GM12878 (cell line): ENCODE results near the gene MATN1. TPM values are rescaled to one million over a fixed set of nuclear protein-coding genes. Genes with fewer than 3 reads are reported as not detected.

Source experiments
- ATAC-seq: fragments of 200-7000 bp; cut with Tn5 transposase; 3 replicates; pipeline ENCODE4 v1.9.1; 2020; ENCODE audit warnings: mild to moderate bottlenecking, moderate library complexity
- BruUV-seq: library from RNA; stranded (reverse); fragments of 400-500 nt; replicated peaks from 2 replicates; lab custom pipeline; 2021; lab: Mats Ljungman, UMichigan
- CTCF ChIA-PET: fragments of 300-600 bp; sonication (Branson Sonifier 250); formaldehyde crosslinking; extraction: SDS; loops from one replicate; lab custom pipeline; 2021; ENCODE audit warnings: inconsistent platforms; lab: Yijun Ruan, JAX
- POLR2A ChIA-PET: fragments of 350-600 bp; formaldehyde crosslinking; extraction: SDS; loops from one replicate; lab custom pipeline; 2021; ENCODE audit warnings: inconsistent platforms; lab: Charles Lee
- RAD21 ChIA-PET: fragments of 300-600 bp; sonication (Branson Sonifier 250); formaldehyde crosslinking; loops from one replicate; lab custom pipeline; 2023; ENCODE audit warnings: antibody characterized with exemption; ENCODE audit not compliant: unreplicated experiment; lab: Charles Lee
- SMC1A ChIA-PET: fragments of 300-600 bp; sonication (Branson Sonifier 250); formaldehyde crosslinking; loops from one replicate; lab custom pipeline; 2023; ENCODE audit not compliant: unreplicated experiment, uncharacterized antibody; lab: Charles Lee
- DNase-seq: peaks from one replicate; pipeline ENCODE4 v3.0.0-alpha.2; 2011; ENCODE audit warnings: low read depth, low spot score
- FAIRE-seq: peaks from 3 replicates; lab custom pipeline; 2011; peaks lifted over from hg19 to GRCh38; lab: Jason Lieb, UNC
- H2AFZ ChIP-seq: 2 replicates; pipeline ENCODE4 v1.6.0; 2011; ENCODE audit warnings: low read depth, low read length, control low read depth; ENCODE audit not compliant: control insufficient read depth
- H3K27ac ChIP-seq: 2 replicates; pipeline ENCODE4 v1.5.1; 2011; ENCODE audit warnings: control low read depth; ENCODE audit not compliant: control insufficient read depth, insufficient read depth
- H3K27me3 ChIP-seq, 2 experiments: replicated peaks in 1 of 2; 2 replicates each; pipeline versions ENCODE4 v1.6.0 to v1.6.1; 2011; ENCODE audit warnings: low read length in 1 of 2; ENCODE audit not compliant: control insufficient read depth in 2 of 2, insufficient read depth in 2 of 2
- H3K36me3 ChIP-seq, 2 experiments: 2 replicates each; pipeline ENCODE4 v1.5.1; 2011; ENCODE audit warnings: low read length in 1 of 2; ENCODE audit not compliant: control insufficient read depth in 2 of 2, insufficient read depth in 2 of 2
- H3K4me1 ChIP-seq: 2 replicates; pipeline ENCODE4 v1.6.1; 2011; ENCODE audit warnings: mild to moderate bottlenecking, low read length, moderate library complexity, mixed read lengths; ENCODE audit not compliant: control insufficient read depth, insufficient read depth
- H3K4me2 ChIP-seq: 2 replicates; pipeline ENCODE4 v1.6.0; 2011; ENCODE audit warnings: control low read depth; ENCODE audit not compliant: control insufficient read depth, insufficient read depth
- H3K4me3 ChIP-seq: fragments of 200-600 bp; sonication (generic); 2 replicates; pipeline ENCODE4 v1.5.1; 2016
- H3K79me2 ChIP-seq: 2 replicates; pipeline ENCODE4 v1.6.0; 2011; ENCODE audit warnings: low read length; ENCODE audit not compliant: control insufficient read depth, insufficient read depth
- H3K9ac ChIP-seq: 2 replicates; pipeline ENCODE4 v1.8.0; 2011; ENCODE audit warnings: low read length, control low read depth, mixed read lengths; ENCODE audit not compliant: control insufficient read depth, insufficient read depth
- H3K9me3 ChIP-seq: replicated peaks from 3 replicates; pipeline ENCODE4 v1.5.1; 2011; ENCODE audit warnings: mild to moderate bottlenecking, low read length; ENCODE audit not compliant: control insufficient read depth, insufficient read depth
- H4K20me1 ChIP-seq: 2 replicates; pipeline ENCODE4 v1.6.0; 2011; ENCODE audit not compliant: control insufficient read depth, insufficient read depth
- CBX5 ChIP-seq: sonication (generic); IDR thresholded peaks from 2 replicates; pipeline ENCODE4 v1.6.1; 2016; ENCODE audit warnings: low read depth, moderate library complexity, mild to moderate bottlenecking, inconsistent platforms
- CEBPB ChIP-seq, 2 experiments: fragments of 150-350 bp in 1 of 2; IDR thresholded peaks; 2 replicates each; pipeline ENCODE4 v1.6.1; 2012 to 2014; ENCODE audit warnings: low read depth in 2 of 2, low read length in 2 of 2, borderline replicate concordance in 1 of 2, inconsistent platforms in 1 of 2
- CHD1 ChIP-seq: IDR thresholded peaks from 2 replicates; pipeline ENCODE4 v1.6.1; 2012; ENCODE audit warnings: low read depth, low read length, improper control_type of control experiment
- E4F1 ChIP-seq: fragments of 450-650 bp; IDR thresholded peaks from 2 replicates; pipeline ENCODE4 v1.6.1; 2018; ENCODE audit warnings: borderline replicate concordance, mild to moderate bottlenecking; ENCODE audit not compliant: partially characterized antibody
- GABPA ChIP-seq: IDR thresholded peaks from 2 replicates; pipeline ENCODE4 v1.6.1; 2014; ENCODE audit warnings: antibody characterized with exemption, low read depth, mild to moderate bottlenecking, inconsistent platforms
- IRF4 ChIP-seq: IDR thresholded peaks from 2 replicates; pipeline ENCODE4 v1.6.1; 2011; ENCODE audit warnings: low read depth, low read length
- IRF5 ChIP-seq: fragments of 450-650 bp; IDR thresholded peaks from 2 replicates; pipeline ENCODE4 v1.6.1; 2017; ENCODE audit warnings: borderline replicate concordance
- KDM1A ChIP-seq: fragments of 200-600 bp; sonication (generic); IDR thresholded peaks from 2 replicates; pipeline ENCODE4 v1.6.1; 2016; ENCODE audit warnings: borderline replicate concordance
- NBN ChIP-seq: fragments of 450-650 bp; IDR thresholded peaks from 2 replicates; pipeline ENCODE4 v1.6.1; 2016
- NFIC ChIP-seq: IDR thresholded peaks from 2 replicates; pipeline ENCODE4 v1.6.1; 2012; ENCODE audit warnings: low read depth, mild to moderate bottlenecking, inconsistent platforms, low read length, moderate library complexity
- NFYA ChIP-seq: IDR thresholded peaks from 2 replicates; pipeline ENCODE4 v1.6.1; 2011; ENCODE audit warnings: low read depth, mild to moderate bottlenecking, low read length, improper control_type of control experiment, borderline replicate concordance
- PML ChIP-seq: IDR thresholded peaks from 2 replicates; pipeline ENCODE4 v1.6.1; 2012; ENCODE audit warnings: low read length, inconsistent platforms
- RAD21 ChIP-seq: IDR thresholded peaks from 2 replicates; pipeline ENCODE4 v1.6.1; 2011; ENCODE audit warnings: mild to moderate bottlenecking, low read depth, low read length, moderate library complexity; ENCODE audit not compliant: insufficient read depth
- RAD51 ChIP-seq: fragments of 450-650 bp; IDR thresholded peaks from 2 replicates; pipeline ENCODE4 v1.6.1; 2016; ENCODE audit warnings: moderate library complexity, mild to moderate bottlenecking, inconsistent platforms
- RCOR1 ChIP-seq: conservative IDR thresholded peaks from 2 replicates; pipeline ENCODE4 v1.6.1; 2012; ENCODE audit warnings: low read depth, low read length, improper control_type of control experiment
- RELB ChIP-seq: fragments of 450-650 bp; IDR thresholded peaks from 2 replicates; pipeline ENCODE4 v1.6.1; 2017; ENCODE audit warnings: low read depth, mild to moderate bottlenecking, moderate library complexity
- RFX5 ChIP-seq: IDR thresholded peaks from 2 replicates; pipeline ENCODE4 v1.6.1; 2011; ENCODE audit warnings: low read depth, low read length, improper control_type of control experiment
- SMAD1 ChIP-seq: fragments of 450-650 bp; IDR thresholded peaks from 2 replicates; pipeline ENCODE4 v1.6.1; 2018; ENCODE audit warnings: mild to moderate bottlenecking, low read depth; ENCODE audit not compliant: partially characterized antibody
- ZBED1 ChIP-seq: IDR thresholded peaks from 2 replicates; pipeline ENCODE4 v1.6.1; 2016; ENCODE audit warnings: borderline replicate concordance
- ZNF24 ChIP-seq: fragments of 450-650 bp; IDR thresholded peaks from 2 replicates; pipeline ENCODE4 v1.6.1; 2017; ENCODE audit warnings: antibody characterized with exemption, mild to moderate bottlenecking
- WGBS: methylation state at CpG from one replicate; pipeline ENCODE4 v1.1.6; 2016; ENCODE audit warnings: low lambda C conversion rate; ENCODE audit not compliant: insufficient replicate concordance, insufficient coverage; ENCODE audit errors: missing lambda C conversion rate; 5-methylcytosine and 5-hydroxymethylcytosine counted together
- in situ Hi-C: fragments of 300-500 bp; cut with MboI; formaldehyde crosslinking; loops from 9 replicates; pipeline ENCODE4 v1.14.3; 2018; ENCODE audit warnings: mixed read lengths
- intact Hi-C: fragments of 100-400 bp; cut with micrococcal nuclease; formaldehyde crosslinking; loops from one replicate; pipeline ENCODE4 v1.14.2; 2022; ENCODE audit not compliant: unreplicated experiment
- polyA plus RNA-seq, 11 experiments: library from polyadenylated mRNA; depleted of rRNA in 4 of 11; unstranded in 6 of 11; stranded (reverse) in 5 of 11; fragments of >200 nt; fragmentation: Nextera tagmentation in 4 of 11; fragmentation: Illumina TruSeq in 1 of 11; extraction: Ambion mirVana in 4 of 11; extraction: Trizol in 1 of 11; gene quantifications; 1 replicate in 1 of 11; 2 replicates in 10 of 11; pipeline versions ENCODE4 v1.2.1 to v1.2.3, GENCODE V29; 2011 to 2016; ENCODE audit warnings: inconsistent platforms in 2 of 11, missing spikeins in 2 of 11, low read depth in 1 of 11
- total RNA-seq, 4 experiments: library from RNA; depleted of rRNA in 3 of 4; stranded (reverse); fragments of >200 nt in 3 of 4; fragmentation: Illumina TruSeq in 1 of 4; extraction: Trizol in 1 of 4; gene quantifications; 2 replicates each; pipeline versions ENCODE4 v1.2.1 to v1.2.3, GENCODE V29; 2013 to 2021

The MATN1 gene
- total and polyA plus RNA-seq, 10 of the 15 experiments (the other 5 are each of a cell fraction or from before 2014, with no cell fraction given): 0.04 to 0.50 (median 0.10) TPM; not detected in 1

GRCh38 chr1:30725450-30726095 lies 2.2 kb upstream of the MATN1 start:
- peaks cover 14% of the 10 kb centered on the region for H3K4me1 ChIP-seq
- no peak for TF ChIP-seq GABPA
- TF ChIP-seq NFIC: no peak
- TF ChIP-seq IRF5: no peak
- no peak for TF ChIP-seq NFYA
- no peak for TF ChIP-seq RAD21
- no peak for TF ChIP-seq NBN
- no peak for TF ChIP-seq KDM1A
- no peak for TF ChIP-seq RCOR1
- no peak for TF ChIP-seq PML
- TF ChIP-seq E4F1: no peak
- no peak for TF ChIP-seq ZNF24
- TF ChIP-seq RFX5: no peak
- TF ChIP-seq RELB: no peak
- TF ChIP-seq SMAD1: no peak
- TF ChIP-seq IRF4: no peak
- no peak for TF ChIP-seq CBX5
- TF ChIP-seq RAD51: no peak
- TF ChIP-seq ZBED1: no peak
- no peak for TF ChIP-seq CEBPB (IDR thresholded peaks at IDR 0.05; ENCODE audit: borderline replicate concordance in 1 of 2, low read depth in 2 of 2, low read length in 2 of 2)
- no peak for TF ChIP-seq CHD1
- TF ChIP-seq, all 136 proteins: peak for 0
- Histone ChIP-seq H3K9ac (no peak overlapping the region), H3K27ac (no peak overlapping the region), H3K79me2 (no peaks in the 10 kb centered on the region), H3K4me2 (no peak overlapping the region), H3K4me3 (no peak overlapping the region), H3K27me3 (no peaks in the 10 kb centered on the region), H2AFZ (no peak overlapping the region), H3K36me3 (no peaks in the 10 kb centered on the region), H3K9me3 (no peaks in the 10 kb centered on the region), H4K20me1 (no peaks in the 10 kb centered on the region)
- WGBS: 76% methylated on average over 17 of the region's 17 CpGs
- BruUV-seq: no TSS peak
- DNase-seq (no peak), ATAC-seq (no peak), FAIRE-seq (no peak)
- in situ Hi-C loops: loop anchor here (10.0 kb wide), 1 partner anchor 49 kb away; no protein-coding TSS in a partner anchor
- intact Hi-C loops: no loop called here
- SMC1A ChIA-PET: interaction anchor here (1.2 to 21.5 kb wide), 5 partner anchors 10 to 185 kb away, joined by 3 to 556 read pairs (median 4); partner anchors contain the start of gene LAPTM5
- POLR2A ChIA-PET: interaction anchor here (1.2 to 7.0 kb wide), 6 partner anchors 19 to 54 kb away, joined by 3 to 45 read pairs (median 6); no protein-coding TSS in a partner anchor
- RAD21 ChIA-PET: interaction anchor here (1.9 to 15.6 kb wide), 3 partner anchors 21 to 55 kb away, joined by 6 to 538 read pairs (median 7); partner anchors contain the start of gene LAPTM5
- CTCF ChIA-PET: interaction anchor here (0.7 to 11.2 kb wide), 6 partner anchors 20 to 55 kb away, joined by 3 to 221 read pairs (median 3); no protein-coding TSS in a partner anchor
